HepG2 (cell line): ENCODE measurements around the gene CREG1. TPM values are rescaled to one million over a fixed set of nuclear protein-coding genes. Genes with fewer than 3 reads are reported as not detected.

ENCODE experiments used
- AGO2 ChIP-seq: fragments of 200-400 bp; formaldehyde crosslinking; optimal IDR thresholded peaks from 2 replicates; pipeline ENCODE3; 2017; ENCODE audit warnings: mild to moderate bottlenecking, low read depth, low read length, moderate library complexity
- ARID3A ChIP-seq: IDR thresholded peaks from 2 replicates; pipeline ENCODE4 v1.6.1; 2012; ENCODE audit warnings: low read depth, low read length, improper control_type of control experiment
- ARID5B ChIP-seq: IDR thresholded peaks from 2 replicates; pipeline ENCODE4 v1.4.0; 2020; ENCODE audit warnings: mild to moderate bottlenecking, missing genetic modification reagents
- ARNTL ChIP-seq: sonication (generic); formaldehyde crosslinking; IDR thresholded peaks from 2 replicates; pipeline ENCODE4 v1.4.0; 2020; ENCODE audit warnings: mild to moderate bottlenecking, missing genetic modification reagents
- BHLHE40 ChIP-seq: IDR thresholded peaks from 2 replicates; pipeline ENCODE4 v1.6.1; 2011; ENCODE audit warnings: low read length, improper control_type of control experiment
- DPF2 ChIP-seq: sonication (generic); formaldehyde crosslinking; IDR thresholded peaks from 2 replicates; pipeline ENCODE4 v1.4.0; 2020; ENCODE audit warnings: mild to moderate bottlenecking, low read depth, missing genetic modification reagents, borderline replicate concordance
- FOSL2 ChIP-seq: sonication (generic); formaldehyde crosslinking; IDR thresholded peaks from 2 replicates; pipeline ENCODE4 v1.4.0; 2020; ENCODE audit warnings: missing genetic modification reagents
- FOXA3 ChIP-seq: IDR thresholded peaks from 2 replicates; pipeline ENCODE4 v1.6.1; 2016; ENCODE audit warnings: missing genetic modification reagents, missing compliant biosample characterization
- GATA4 ChIP-seq: sonication (generic); IDR thresholded peaks from 2 replicates; pipeline ENCODE4 v1.6.1; 2016; ENCODE audit warnings: antibody characterized with exemption, low read depth, borderline replicate concordance
- HNF4A ChIP-seq: sonication (generic); formaldehyde crosslinking; IDR thresholded peaks from 2 replicates; pipeline ENCODE4 v1.4.0; 2020; ENCODE audit warnings: missing genetic modification reagents
- HOXA9 ChIP-seq: sonication (generic); formaldehyde crosslinking; IDR thresholded peaks from 2 replicates; pipeline ENCODE4 v1.8.1; 2022; ENCODE audit warnings: missing genetic modification reagents, mild to moderate bottlenecking, moderate library complexity, borderline replicate concordance
- KLF16 ChIP-seq, 2 experiments: sonication (generic) in 1 of 2; formaldehyde crosslinking in 1 of 2; IDR thresholded peaks; 2 replicates each; pipeline versions ENCODE4 v1.6.1 to v1.8.0; 2016 to 2023; ENCODE audit warnings: missing genetic modification reagents in 2 of 2, missing compliant biosample characterization in 1 of 2
- LRRFIP1 ChIP-seq: sonication (generic); formaldehyde crosslinking; conservative IDR thresholded peaks from 2 replicates; pipeline ENCODE4 v1.4.0; 2020; ENCODE audit warnings: missing genetic modification reagents
- MLX ChIP-seq: IDR thresholded peaks from 2 replicates; pipeline ENCODE4 v1.6.1; 2016
- MXD3 ChIP-seq: IDR thresholded peaks from 2 replicates; pipeline ENCODE4 v1.6.1; 2016; ENCODE audit warnings: mild to moderate bottlenecking, missing biosample characterization, missing genetic modification reagents
- SIN3B ChIP-seq: fragments of 150-350 bp; IDR thresholded peaks from 2 replicates; pipeline ENCODE4 v1.6.1; 2014; ENCODE audit warnings: low read length
- SMAD3 ChIP-seq: sonication (generic); formaldehyde crosslinking; IDR thresholded peaks from 2 replicates; pipeline ENCODE4 v1.4.0; 2020; ENCODE audit warnings: missing genetic modification reagents
- SRY ChIP-seq: sonication (generic); formaldehyde crosslinking; IDR thresholded peaks from 2 replicates; pipeline ENCODE4 v1.8.0; 2022; ENCODE audit warnings: mild to moderate bottlenecking, missing genetic modification reagents
- ZNF12 ChIP-seq: sonication (generic); formaldehyde crosslinking; IDR thresholded peaks from 2 replicates; pipeline ENCODE4 v1.5.0; 2020; ENCODE audit warnings: missing genetic modification reagents
- ZNF547 ChIP-seq: sonication (generic); formaldehyde crosslinking; IDR thresholded peaks from 2 replicates; pipeline ENCODE4 v1.5.1; 2020; ENCODE audit warnings: mild to moderate bottlenecking, missing genetic modification reagents
- ZNF556 ChIP-seq: sonication (generic); formaldehyde crosslinking; IDR thresholded peaks from 2 replicates; pipeline ENCODE4 v1.4.0; 2020; ENCODE audit warnings: mild to moderate bottlenecking, missing genetic modification reagents, borderline replicate concordance
- ZNF580 ChIP-seq: IDR thresholded peaks from 2 replicates; pipeline ENCODE4 v1.6.1; 2016; ENCODE audit warnings: low read depth, borderline replicate concordance
- polyA plus RNA-seq, 8 experiments: library from polyadenylated mRNA; depleted of rRNA in 3 of 8; stranded (reverse) in 7 of 8; unstranded in 1 of 8; fragments of >200 nt; fragmentation: Illumina TruSeq in 4 of 8; extraction: Trizol in 4 of 8; gene quantifications; 2 replicates each; pipeline versions ENCODE4 v1.2.1 to v1.2.3, GENCODE V29; 2011 to 2016; ENCODE audit warnings: low read depth in 4 of 8, missing spikeins in 1 of 8, mixed read lengths in 1 of 8; ENCODE audit not compliant: insufficient read depth in 1 of 8
- total RNA-seq, 5 experiments: library from RNA; depleted of rRNA; stranded (reverse); fragments of >200 nt; fragmentation: Illumina TruSeq; extraction: Trizol; gene quantifications; 2 replicates each; pipeline ENCODE4 v1.2.3, GENCODE V29; 2016; ENCODE audit warnings: low read depth in 1 of 5

CREG1 gene
- total and polyA plus RNA-seq, 2 of the 13 experiments (the other 11 are each of a cell fraction or from before 2014, with no cell fraction given): 31.3 to 33.5 TPM

- TF ChIP-seq ARID5B (peak; percentile 55), SMAD3 (CRISPR knock-in tag) (0 out of 2 replicates have a peak, but pooled peaks have one; percentile 40), ARNTL (CRISPR knock-in tag) (peak; percentile 74; the same call in 1 of the 2 replicates), ZNF580 (CRISPR knock-in tag) (0 out of 2 replicates have a peak, but pooled peaks have one; percentile 30), FOXA3 (CRISPR knock-in tag) (peak; percentile 85), BHLHE40 (0 out of 2 replicates have a peak, but pooled peaks have one; percentile 30), MXD3 (peak; percentile 56; the same call in 1 of the 2 replicates), ARID3A (no peak), GATA4 (no peak), ZNF547 (CRISPR knock-in tag) (no peak), SIN3B (no peak), DPF2 (CRISPR knock-in tag) (no peak), LRRFIP1 (CRISPR knock-in tag) (no peak), FOSL2 (peak; percentile 67), HNF4A (CRISPR knock-in tag) (0 out of 2 replicates have a peak, but pooled peaks have one; percentile 8), SRY (CRISPR knock-in tag) (no peak), AGO2 (no peak), ZNF12 (peak; percentile 92), KLF16 (CRISPR knock-in tag; IDR thresholded peaks at IDR 0.05) (peak in 1 of 2 experiments; percentile 62; a peak in 1 of 4 replicates), ZNF556 (CRISPR knock-in tag) (no peak), MLX (CRISPR knock-in tag) (0 out of 2 replicates have a peak, but pooled peaks have one; percentile 19), HOXA9 (no peak)
Observed at GRCh38 chr1:167524651-167525050, 28.9 kb downstream of the CREG1 start (continued).
